GM19193 (cell line): ENCODE measurements around the gene CLEC19A.

Source experiments
- POLR2A ChIP-seq: IDR thresholded peaks from 4 replicates; pipeline ENCODE4 v1.6.1; 2011; ENCODE audit not compliant: insufficient read depth, insufficient read length; ENCODE audit errors: extremely low read depth

Gene CLEC19A

DNA sequence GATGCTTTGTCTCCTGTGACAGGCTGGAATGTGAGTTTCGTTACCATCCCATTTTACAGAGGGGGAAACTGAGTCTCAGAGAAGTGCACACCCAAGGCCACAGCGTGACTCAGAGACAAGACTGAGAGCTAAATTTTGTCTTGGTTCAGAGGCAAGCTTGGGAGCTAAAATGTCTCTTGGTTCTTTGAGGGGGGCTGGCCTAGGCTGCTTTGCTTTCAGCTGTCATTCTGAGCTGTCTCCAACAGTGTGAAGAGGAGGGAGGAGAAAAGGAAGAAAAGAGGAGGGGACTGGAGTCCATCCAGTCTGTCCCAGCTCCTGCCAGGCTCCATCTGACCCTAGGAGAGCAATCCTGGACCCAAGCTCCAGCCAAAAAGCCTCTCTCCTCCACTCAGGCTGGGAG, at the start of gene CLEC19A:
TSS of gene CLEC19A (plus strand) at position 301 of the 400 bp plus-strand sequence. CDS start 121 bp downstream, outside the sequence.
- no peak for TF ChIP-seq POLR2A

DNA sequence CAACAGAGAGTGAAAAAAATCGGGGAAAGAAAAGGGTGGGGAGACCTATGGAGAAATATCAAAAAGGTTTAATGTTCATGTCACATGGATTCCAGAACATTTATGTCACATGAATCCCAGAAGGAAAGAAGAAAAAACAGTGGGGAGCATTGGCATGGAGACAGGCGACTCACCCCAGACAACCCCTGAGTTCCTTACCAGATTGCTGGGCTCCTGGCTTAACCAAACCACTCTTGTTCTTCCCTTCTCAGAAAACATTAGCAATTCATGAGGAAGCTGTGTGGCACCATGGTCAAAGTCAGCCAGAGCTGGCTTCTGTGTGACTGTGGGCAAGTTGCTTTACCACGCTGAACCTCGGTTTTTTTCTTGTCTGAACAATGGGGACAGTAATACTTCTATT, 49.6 kb upstream of the CLEC19A start:
- no peak for TF ChIP-seq POLR2A

DNA sequence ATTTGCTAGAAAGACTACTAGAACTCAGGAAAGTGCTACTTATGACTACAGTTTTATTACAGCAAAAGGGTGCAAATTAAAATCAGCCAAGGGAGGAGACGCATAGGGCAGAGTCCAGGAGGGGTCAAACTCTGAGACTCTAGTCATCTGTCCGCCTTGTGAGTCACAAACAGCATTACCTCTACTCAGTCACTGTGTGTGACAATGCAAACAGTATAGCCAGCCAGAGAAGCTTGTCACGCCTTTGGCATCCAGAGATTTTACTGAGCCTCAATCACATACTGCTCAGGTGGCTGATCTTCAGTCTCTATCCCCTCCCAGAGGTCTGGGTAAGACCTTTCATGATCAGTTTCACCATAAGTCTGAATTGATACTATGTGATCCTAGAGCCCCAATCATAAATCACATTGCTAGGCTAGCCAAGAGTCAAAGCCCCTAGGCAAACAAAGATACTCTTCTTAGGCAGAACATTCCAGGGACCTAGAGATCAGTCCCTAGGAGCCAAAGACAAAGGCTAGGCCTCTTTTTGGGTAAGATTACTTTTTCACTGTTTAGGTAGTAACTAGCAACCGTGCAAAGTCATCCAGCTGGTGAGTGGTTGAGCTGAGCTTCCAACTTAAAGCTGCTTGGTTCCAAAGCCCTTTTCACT, 48.8 kb upstream of the CLEC19A start:
- TF ChIP-seq POLR2A = no peak

DNA sequence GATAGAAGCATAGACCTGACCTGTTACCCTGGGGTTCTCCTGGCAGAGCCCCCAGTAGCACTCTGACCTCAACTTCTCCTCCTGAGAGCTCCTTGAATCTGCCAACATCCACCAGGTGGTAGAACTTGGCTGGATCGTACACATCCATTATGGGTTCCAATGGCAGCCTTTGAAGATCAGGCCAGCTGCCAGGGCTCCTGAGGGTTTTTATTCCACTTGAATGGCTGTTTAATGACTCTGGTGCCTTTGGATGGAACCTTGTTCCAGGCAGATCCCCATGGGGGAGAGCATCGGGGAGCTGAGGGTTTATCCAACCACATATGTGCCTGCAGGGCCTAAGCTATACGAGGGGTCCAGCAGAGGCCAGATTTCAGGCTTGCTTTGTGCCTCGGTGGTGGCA, 47.1 kb upstream of the CLEC19A start:
- TF ChIP-seq POLR2A = no peak

DNA sequence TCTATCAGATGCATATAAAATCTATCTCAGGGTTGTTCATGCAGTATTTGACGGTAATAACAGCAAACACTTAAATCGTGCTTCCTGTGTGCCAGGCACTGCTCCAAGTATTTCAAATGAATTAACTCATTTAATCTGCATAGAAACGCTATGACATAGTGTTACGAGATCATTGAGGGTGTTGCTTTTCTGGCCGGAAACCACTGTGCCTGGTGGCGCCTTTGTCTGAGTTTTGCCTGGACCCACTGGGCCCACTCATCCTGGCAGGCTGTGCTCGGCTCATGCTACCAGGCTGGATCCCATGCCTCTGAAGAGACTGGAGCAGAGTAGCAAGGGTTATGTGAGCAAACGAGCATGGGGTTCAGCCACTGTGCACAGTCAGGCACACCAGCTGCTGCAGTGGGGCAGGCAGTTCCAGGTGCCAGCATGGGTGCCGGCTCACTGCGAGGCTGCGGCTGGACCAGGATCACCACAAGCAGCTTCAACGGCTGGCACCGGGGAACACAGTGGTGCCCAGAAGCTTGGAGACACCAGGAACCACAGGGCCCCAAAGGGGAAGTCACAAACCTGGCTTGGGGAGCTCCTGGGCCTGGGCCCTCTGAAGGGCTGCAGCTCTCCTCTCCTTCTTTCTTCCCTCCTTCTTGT, 45.9 kb upstream of the CLEC19A start:
- TF ChIP-seq POLR2A = no peak

DNA sequence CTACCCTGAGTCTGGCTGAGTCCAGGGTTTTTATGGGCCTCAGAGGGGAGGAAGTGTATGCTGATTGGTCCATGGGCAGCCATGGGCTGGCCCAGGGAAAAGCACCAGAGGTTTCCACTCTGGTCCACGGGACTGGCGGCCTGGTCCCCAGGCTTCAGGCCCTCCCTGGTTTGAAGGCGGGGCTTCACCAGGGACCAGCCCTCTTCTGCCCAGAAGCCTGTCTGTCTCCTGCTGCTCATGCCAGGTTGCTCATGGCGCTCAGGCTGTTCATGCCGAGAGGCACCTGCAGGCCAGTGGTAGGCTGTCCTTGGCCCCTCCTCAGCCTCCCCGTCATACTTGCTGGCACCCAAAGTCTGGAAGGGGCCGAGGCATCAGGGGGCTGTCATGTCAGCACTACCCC, 45.0 kb upstream of the CLEC19A start:
- TF ChIP-seq POLR2A = no peak

DNA sequence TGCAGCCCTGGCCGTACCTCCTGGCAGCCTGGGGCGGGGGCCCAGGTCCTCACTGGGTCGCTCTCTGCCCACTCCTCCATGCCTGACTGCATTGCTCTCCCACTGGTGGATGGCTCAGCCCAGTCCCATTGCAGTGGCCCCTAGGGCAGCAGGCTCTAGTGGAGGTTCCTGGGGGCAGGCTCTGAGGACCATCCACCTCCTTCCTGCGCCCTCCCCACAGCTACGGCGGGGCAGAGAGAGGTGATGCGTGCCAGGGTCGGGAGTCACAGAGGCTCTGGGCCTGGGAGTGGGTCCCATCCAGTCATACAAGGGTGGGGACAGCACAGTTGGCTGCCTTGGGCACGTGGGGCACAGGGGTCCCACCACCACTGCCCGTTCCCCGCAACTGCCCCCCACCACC, 44.0 kb upstream of the CLEC19A start:
- no peak for TF ChIP-seq POLR2A

DNA sequence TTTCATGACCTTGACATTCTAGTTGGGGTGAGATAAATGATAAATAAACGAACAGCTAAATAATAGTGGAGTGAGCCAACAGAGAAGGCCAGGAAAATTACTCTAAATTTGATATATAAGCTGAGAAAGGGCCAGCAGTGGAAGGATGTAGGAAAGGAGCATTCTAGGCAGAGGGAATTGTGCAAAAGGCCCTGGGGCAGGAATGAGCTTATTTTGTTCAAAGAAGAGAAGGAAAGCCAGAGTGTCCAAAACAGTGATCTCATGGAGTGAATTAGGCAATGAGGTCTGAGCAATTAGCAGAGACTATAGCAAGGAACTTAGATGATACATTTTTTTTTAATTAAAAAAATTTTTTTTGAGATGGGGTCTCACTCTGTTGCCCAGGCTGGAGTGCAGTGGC, 43.3 kb upstream of the CLEC19A start:
- no peak for TF ChIP-seq POLR2A

DNA sequence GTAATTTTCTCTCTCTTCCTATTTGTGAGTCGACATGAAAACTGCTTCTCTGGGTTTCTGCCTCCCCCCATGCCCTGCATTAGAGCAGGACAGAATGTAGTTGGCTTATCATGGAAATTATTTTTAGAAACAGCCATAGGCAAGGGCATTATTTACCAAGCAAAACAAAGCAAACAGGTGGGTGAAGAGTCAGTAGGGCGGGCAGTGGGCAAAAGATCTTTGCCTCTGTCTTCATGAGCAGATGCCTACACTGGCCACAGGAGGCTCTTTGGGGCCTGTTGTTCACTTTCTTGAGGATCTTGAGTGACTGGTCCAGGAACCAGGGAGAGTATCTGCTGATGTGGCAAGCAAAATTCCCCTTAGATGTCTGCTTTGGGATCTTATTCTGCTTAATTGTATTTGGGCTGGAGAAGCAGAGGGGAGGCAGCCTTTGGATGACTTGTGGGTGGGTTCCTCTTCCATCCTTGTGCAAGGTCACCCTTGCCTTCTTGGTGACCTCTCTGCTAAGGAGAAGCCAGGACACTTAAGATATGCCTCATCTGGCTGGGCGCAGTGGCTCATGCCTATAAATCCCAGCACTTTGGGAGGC, 42.5 kb upstream of the CLEC19A start:
- no peak for TF ChIP-seq POLR2A

DNA sequence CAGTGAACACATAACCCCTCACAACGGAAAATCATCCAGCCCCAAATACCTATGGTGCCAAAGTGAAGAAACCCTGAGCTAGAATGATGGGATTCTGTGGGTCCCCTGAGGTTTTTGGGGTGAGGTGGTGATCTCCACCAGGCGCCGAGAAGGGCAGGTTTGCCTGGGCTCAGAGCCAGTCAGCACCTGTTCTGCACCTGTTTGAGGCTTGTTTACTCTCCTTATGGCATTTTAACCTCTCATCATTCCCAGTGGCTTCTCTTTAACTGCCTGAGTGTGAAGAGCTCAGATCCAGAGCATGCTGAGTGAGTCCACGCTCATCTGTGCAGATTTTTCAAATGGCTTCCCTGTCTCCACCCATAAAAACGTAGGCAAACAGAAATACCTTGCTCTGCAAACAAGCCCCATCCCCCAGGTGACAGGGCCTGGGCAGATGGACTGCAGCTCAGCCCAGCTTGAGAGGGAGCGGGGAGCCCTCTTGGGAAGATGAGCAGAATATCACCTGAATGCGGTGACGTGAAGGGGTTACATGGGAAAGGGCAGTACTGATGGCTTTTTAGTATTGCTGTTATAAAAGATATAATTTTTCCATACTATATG, 40.1 kb upstream of the CLEC19A start:
- no peak for TF ChIP-seq POLR2A

DNA sequence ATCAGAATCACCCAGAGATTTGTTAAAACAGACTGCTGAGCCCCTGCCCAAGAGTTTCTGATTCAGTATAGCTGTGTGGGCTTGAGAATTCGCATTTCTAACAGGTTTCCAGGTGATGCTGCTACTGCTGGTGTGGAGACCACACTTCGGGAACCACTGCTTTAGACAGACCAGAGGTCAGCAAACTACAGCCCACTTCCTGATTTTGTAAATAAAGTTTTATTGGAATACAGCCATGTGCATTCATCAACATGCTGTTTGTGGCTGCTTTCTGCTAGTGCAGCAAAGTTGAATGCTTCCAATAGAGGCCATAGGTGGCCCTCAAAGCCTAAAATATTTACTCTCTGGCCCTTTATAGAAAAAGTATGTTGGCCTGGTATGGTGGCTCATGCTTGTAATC, 32.6 kb upstream of the CLEC19A start:
- no peak for TF ChIP-seq POLR2A

DNA sequence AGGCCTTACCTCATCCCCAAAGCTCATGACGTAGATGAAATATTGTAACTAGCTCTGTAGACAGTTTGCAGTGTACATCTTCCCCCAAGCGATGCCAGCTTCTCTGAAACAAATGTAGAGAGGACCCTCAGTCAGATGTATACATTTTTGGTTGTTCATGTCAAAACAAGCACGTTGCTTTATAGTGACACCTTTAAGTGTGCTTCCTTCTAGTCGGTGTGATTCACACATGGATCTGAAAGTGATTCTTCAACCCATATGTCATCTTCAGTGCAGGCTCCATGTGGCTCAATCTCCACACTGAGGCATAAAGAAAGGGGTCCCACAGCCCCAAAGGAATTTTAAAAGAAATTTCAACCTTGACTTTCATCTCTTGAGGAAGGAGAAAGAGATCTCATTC, 30.9 kb upstream of the CLEC19A start:
- TF ChIP-seq POLR2A = no peak

DNA sequence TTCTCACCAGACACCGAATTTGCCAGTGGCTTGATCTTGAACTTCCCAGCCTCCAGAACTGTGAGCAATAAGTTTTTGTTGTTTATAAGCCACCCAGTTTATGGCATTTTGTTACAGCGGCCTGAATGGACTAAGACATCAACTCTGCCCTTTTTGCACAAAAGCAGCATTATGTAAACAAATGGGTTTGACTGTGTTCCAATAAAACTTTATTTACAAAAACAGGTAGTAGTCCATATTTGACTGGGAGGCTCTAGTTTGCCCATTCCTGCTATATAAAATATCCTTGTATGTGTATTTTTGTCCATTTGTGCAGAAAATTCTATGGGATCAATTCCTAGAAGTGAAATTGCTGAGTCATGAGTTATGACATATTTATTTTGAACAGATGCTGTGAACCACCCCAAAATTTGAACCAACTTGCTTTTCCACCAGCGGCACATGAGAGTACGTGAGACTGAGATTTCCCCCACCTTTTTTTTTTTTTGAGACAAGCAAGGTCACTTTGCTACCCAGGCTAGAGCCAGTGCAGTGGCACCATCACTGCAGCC, 21.3 kb upstream of the CLEC19A start:
- TF ChIP-seq POLR2A = no peak

DNA sequence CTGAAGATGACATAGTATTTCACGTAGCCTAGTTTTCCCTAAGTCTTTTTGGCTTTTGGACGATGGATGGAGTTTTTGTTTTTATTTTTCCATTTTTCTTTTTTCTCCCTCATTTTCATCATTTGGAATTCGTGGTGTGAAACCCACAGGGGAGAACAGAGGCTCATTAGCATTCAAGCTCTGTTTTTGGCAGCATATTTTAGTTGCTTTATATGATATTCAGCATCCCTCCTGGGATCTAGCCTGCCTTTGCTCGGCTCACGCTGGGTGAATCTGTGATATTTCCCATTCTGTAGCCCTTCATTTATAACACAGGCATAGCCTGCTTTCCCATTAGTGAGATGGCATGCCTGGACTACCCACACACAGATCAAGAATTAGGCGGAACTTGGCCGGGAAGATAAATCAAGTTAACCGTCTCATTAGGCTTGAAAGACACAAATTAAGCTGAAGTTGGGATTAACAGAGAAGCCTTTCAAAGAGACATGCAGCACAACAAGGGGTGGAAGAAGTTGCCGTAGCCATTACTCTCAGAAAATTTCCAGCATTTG, 20.1 kb upstream of the CLEC19A start:
- no peak for TF ChIP-seq POLR2A

DNA sequence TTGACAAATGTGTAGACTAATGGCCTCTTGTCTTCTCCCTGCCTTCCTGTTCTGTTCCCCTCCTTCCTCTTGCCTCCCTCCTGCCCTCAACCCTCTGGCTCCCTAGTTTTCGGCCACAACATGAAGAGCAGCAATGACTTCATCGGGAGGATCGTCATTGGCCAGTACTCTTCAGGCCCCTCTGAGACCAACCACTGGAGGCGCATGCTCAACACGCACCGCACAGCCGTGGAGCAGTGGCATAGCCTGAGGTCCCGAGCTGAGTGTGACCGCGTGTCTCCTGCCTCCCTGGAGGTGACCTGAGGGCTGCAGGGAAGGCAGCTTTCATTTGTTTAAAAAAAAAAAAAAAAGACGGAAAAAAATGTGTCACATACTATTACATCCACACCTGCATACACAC, 18.8 kb upstream of the CLEC19A start:
- TF ChIP-seq POLR2A = no peak
